GM18498 (cell line): ENCODE data around the gene LAMTOR4.
"Not testable (repeated sequence)": the region's sequence is repeated elsewhere in the genome, so short reads cannot be mapped to it uniquely, and the experiment has no call there.

Experiments
- ATAC-seq: cut with Tn5 transposase; IDR thresholded peaks from one replicate; pipeline ENCODE4 v1.9.1; 2021; ENCODE audit warnings: mild to moderate bottlenecking, moderate library complexity; ENCODE audit not compliant: unreplicated experiment

Gene LAMTOR4

DNA sequence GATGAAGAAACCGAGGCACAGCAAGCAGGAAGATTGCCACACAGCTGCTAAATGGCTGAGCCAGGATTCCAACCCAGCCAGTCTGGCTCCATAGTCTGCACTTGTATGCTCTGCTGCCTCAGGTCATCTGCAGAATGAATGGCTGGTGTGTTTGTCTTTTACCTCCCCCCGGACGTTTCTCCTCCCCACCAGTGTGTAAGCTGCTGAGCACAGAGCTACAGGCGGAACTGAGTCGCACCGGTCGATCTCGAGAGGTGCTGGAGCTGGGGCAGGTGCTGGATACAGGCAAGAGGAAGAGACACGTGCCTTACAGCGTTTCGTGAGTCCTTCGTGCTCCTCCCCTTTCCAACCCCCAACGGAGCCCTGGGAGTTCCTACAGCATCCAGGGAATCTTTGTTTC lies 26.7 kb upstream of the LAMTOR4 start:
- no peak for ATAC-seq

DNA sequence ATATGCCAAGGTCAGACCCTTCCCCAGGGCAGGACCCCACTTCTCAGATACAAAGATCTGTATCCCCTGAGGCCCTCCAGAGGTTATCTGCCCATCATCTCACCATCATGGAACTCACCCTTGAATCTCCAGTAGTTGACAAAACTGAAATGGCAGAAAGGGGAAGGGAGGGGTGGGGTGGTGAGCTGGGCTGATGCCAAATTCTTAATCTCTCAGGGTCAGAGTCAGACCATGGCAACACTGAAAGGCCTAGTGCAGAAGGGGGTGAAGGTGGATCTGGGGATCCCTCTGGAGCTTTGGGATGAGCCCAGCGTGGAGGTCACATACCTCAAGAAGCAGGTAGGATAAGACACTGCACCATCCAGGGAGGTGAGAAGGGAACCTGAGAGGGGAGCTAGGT lies 26.1 kb upstream of the LAMTOR4 start:
- no peak for ATAC-seq

DNA sequence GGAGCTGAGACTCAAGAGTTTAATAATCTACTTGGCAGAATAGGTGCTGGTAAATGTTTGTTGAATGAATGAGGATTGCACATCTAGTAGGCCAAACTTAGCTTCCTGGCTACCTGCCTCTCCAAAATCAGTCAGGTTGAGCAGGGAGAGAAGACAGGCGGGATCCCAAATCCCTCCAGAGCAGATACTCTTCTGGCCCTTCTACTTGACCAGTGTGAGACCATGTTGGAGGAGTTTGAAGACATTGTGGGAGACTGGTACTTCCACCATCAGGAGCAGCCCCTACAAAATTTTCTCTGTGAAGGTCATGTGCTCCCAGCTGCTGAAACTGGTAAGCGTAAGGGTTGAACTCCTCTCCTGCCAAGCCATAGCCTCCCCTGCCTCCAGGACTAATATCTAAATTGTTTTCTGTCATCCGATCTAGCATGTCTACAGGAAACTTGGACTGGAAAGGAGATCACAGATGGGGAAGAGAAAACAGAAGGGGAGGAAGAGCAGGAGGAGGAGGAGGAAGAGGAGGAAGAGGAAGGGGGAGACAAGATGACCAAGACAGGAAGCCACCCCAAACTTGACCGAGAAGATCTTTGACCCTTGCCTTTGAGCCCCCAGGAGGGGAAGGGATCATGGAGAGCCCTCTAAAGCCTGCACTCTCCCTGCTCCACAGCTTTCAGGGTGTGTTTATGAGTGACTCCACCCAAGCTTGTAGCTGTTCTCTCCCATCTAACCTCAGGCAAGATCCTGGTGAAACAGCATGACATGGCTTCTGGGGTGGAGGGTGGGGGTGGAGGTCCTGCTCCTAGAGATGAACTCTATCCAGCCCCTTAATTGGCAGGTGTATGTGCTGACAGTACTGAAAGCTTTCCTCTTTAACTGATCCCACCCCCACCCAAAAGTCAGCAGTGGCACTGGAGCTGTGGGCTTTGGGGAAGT lies 24.2 kb upstream of the LAMTOR4 start:
- no peak for ATAC-seq

DNA sequence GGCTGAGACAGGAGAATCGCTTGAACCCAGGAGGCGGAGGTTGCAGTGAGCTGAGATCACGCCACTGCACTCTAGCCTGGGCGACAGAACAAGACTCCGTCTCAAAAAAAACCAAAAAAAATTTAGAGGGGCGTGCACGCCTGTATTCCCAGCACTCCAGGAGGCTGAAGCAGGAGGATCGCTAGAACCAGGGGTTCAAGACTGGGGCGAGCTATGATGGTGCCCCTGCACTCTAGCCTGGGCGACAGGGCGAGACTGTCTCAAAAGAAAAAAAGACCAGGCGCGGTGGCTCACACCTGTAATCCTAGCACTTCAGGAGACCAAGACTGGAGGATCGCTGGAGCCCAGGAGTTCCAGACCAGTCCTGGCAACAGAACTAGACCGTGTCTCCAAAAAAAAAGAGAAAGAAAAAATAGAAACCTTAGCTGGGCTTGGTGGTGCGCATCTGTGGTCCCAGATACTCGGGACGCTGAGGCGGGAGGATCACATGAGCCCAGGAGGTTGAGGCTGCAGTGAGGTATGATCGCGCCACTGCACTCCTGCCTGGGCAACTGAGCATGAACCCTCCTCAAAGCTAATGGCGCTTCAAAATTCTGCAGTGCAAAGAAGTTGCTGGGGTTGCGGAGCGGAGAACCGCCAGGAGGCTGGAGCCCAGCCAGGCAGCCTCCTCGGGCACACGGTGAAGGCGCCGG lies 22.3 kb upstream of the LAMTOR4 start:
- ATAC-seq = peak; percentile 24

DNA sequence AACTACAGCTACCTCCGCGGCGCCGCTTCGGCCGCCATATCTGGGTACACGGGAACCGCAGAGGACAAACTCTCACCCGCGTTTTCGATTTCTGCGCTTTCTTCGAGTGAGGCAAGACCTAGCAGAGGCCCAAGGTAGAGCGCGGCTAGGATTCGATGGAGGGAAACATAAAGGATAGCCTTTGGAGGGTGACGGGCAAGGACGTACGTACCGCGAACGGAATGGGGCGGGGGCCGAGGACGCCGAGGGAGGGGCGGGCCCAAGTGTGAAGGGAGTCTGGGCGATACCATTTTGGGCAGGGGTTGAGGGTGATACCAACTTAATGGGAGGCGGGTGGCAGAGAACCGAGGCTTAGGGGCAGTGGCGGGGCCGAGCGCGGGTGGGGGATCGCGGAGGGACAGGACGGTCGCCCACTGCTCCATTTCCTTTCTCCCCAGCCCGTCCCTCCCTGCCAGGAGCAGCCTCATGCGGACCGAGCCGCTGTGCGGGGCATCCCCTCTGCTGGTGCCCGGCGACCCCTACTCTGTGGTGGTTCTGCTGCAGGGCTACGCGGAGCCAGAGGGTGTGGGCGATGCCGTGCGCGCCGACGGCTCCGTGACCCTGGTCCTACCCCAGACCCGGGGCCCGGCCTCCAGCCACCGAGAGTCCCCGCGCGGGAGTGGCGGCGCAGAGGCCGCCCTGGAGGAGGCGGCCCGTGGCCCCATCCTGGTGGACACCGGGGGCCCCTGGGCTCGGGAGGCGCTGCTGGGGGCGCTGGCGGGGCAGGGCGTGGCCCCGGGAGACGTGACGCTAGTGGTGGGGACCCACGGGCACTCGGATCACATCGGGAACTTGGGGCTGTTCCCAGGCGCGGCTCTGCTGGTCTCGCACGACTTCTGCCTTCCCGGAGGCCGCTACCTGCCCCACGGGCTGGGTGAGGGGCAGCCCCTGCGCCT lies 21.5 kb upstream of the LAMTOR4 start, which contains the start of gene MBLAC1:
Gene MBLAC1 (plus strand): TSS at position 37 of the 935 bp plus-strand sequence. CDS start 429 bp downstream, at position 466.
- ATAC-seq = peak; percentile 69

DNA sequence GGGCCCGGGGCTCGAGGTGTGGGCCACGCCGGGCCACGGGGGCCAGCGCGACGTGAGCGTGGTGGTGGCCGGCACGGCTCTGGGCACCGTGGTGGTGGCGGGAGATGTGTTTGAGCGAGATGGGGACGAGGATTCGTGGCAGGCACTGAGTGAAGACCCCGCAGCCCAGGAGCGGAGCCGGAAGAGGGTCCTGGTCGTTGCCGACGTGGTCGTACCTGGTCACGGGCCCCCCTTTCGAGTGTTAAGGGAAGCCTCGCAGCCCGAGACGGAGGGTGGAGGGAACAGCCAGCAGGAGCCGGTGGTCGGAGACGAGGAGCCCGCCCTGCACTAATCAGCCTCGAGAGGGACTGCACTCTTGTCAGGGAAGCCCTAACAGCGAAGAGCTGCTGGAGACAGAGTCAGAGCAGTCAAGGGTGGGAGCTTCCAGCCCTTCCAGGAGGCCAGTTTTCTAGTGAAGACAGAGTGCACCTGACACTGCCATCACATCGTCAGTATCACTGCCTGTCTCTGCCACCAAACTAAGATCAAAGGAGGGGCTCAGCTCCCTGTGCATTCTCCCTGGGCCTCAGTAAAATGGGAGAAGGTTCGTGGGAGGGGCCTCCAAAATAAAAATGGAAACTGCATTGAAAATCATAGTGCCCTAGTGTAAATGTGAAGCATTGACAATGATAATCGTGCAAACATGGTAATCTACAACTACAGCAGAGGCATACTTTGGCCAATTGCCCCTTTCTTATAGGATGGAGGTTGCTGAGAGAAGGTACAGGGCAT lies 20.7 kb upstream of the LAMTOR4 start:
- no peak for ATAC-seq

DNA sequence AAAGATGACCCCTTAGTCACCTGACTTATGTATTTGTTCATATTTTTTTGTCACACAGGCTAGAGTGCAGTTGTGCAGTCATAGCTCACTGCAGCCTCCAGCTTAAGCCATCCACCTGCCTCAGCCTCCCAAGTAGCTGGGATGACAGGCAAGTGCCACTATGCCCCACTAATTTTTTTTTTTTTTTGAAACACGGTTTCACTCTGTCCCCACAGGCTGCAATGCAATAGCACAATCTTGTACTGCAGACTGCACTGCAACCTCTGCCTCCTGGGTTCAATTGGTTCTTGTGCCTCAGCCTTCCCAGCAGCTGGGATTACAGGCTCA lies 20.1 kb upstream of the LAMTOR4 start:
- no peak for ATAC-seq

DNA sequence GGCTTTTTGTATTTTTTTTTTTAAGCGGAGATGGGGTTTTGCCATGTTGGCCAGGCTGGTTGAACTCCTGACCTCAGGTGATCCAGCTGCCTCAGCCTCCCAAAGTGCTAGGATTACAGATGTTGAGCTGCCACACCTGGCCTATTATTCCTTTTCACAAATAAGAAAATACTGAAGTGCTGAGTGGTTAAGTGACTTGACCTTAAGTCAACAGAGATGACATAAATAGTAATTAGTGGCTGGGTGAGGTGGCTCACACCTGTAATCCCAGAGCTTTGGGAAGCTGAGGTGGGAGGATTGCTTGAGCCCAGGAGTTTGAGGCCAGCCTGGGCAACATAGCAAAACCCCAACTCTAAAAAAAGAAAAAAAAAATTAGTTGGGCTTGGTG lies 18.5 kb upstream of the LAMTOR4 start:
- not testable (repeated sequence) for ATAC-seq

DNA sequence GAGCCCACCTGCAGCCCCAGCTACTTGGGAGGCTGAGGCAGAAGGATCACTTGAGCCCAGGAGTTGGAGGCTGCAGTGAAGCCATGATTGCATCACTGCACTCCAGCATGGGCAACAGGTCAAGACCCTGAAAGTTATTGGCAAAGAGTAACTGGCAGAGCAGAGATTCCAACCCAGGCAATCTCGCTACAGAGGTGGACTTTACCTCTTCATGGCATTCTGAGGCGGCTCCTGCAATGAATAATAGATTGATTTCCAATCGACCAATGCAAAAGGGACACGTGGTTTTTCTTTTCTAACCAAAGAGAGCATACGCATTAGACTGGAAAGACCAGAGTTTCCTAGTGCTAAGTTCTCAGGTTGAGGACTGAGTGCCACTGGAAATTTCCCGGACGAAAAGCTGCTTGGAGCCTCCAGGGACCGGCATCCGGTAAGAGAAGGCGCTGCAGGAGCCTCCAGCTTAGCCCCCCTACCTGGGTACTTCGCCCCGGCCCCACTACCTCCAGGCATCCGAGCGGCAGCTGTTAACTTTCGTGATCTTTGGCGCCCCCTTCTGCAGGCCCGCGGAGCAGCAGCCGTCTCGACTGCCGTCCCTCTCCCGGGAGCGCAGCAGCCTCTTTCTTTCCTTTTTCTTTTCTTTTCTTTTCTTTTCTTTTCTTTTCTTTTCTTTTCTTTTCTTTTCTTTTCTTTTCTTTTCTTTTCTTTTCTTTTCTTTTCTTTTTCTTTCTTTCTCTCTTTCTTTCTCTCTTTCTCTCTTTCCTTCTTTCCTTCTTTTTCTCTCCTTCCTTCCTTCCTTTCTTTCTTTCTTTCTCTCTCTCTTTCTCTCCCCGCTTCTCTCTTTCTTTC lies 17.9 kb upstream of the LAMTOR4 start:
- ATAC-seq = no peak

DNA sequence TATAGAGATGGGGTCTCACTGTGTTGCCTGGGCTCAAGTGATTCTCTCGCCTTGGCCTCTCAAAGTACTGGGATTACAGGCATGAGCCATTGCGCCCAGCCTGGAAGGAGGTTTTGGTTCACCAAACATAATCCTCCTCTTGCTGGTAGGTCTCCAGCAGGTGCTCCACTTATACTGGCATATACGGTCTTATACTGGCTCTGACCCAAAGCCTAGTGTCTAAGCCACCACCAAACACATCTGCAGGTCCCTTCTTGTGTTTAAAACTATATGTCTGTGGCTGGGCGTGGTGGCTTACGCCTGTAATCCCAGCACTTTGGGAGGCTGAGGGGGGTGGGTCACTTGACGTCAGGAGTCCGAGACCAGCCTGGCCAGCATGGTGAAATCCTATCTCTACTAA lies 16.6 kb upstream of the LAMTOR4 start:
- no peak for ATAC-seq

DNA sequence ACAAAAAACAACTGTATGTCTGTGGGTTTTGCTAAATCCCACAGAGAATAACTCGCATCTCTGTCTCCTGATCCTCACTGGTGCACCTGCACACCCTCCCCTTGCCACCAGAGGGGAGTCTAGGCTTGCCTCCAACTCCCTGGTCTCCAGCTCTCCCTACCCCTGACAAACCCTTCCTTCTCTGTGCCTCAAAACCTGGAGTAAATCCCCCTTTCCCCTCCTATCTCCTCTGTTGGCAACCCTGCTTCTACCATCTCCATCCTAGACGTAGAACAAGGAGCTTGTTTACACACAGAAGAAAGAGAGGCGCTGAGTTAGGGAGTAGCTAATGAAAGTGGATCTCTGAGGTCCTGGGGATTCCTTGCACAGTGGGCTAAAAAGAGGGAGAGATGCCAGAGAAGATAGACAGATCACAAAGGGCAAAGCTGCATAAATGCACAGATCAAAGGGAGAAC lies 16.0 kb upstream of the LAMTOR4 start:
- peak; percentile 69 for ATAC-seq

DNA sequence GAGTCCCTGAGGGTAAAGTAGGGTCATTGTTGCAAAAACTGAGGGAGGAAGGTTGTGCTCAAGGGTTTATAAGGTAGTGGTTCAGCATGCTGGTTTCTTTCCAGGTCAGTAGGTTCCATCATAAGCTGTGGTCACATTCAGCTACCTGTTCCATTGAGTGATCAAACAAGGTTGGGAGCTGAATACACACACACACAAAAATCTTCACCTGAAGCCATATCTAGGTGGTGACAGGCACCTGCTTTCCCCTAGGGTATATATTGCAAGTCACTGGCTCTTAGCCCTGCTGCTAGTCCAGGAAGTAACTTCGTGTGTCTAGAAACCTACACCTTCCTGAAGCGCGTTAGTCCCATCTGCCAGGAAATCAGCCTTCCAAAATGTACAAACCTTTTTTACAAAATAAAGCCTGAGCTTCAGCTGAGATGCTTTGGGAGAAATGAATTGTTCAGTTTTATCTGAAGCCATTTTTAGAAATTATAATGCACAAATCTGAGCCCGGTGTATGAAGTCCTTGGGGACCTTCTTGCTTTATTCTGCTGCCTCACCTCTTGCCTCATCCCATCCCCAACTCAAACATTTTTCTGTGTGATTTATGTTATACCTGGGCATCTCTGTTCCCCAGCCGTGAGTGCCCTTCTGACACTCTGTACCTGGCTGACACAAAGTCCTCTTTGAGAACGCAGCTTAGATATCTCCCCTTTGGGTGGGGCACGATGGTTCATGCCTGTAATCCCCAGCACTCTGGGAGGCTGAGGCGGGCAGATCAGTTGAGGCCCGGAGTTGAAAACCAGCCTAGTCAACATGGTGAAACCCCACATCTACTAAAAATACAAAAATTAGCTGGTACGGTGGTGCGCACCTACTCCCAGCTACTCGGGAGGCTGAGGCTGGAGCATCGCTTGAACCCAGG lies 10.6 kb upstream of the LAMTOR4 start:
- ATAC-seq = no peak

DNA sequence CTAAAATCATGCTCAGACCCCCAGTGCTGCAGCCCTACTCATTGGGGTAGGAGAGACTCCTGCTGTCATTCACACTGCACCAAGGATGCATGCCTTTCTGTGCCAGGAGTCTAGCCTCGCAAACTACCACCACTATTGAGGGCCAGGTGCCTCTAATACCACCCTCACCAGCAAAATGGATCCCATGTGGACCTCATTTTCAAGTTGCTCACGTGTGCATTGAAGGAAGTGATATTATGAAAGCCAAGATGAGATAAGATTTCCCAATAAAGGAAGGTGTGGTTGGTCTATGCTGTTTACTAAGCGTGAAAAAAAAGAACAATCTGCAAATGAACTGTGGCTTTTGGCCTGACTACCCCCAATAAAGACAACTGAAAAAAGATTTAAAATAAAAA lies 7.2 kb upstream of the LAMTOR4 start:
- no peak for ATAC-seq

DNA sequence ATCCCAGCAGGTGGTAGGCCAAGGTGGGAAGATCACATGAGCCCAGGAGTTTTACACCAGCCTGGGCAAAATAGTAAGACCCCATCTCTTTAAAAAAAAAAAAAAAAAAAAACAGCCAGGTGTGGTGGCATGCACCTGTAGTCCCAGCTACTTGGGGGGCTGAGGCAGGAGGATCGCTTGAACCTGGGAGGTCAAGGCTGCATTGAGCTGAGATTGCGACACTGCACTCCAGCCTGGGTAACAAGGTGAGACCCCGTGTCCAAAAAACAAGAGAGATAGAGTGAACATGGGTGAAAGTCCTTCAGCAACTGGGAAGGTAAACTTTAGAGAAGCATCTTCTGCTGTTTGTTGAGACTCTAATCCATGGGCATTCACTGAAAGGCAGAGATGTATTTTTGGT lies 6.3 kb upstream of the LAMTOR4 start:
- no peak for ATAC-seq

DNA sequence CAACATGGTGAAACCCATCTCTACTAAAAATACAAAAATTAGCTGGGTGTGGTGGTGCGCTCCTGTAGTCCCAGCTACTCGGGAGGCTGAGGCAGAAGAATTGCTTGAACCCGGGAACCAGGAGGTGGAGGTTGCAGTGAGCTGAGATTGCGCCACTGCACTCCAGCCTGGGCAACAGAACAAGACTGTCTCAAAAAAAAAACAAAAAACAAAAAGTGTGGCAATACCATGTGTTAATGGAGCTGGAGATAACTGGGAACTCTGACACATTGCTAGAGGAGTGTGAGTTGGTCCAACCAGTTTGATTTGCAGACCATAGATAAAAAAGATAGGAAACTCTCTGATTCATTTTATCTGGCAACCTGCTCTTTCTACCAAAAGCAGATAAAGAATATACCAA lies 2.4 kb upstream of the LAMTOR4 start:
- ATAC-seq = not testable (repeated sequence)

DNA sequence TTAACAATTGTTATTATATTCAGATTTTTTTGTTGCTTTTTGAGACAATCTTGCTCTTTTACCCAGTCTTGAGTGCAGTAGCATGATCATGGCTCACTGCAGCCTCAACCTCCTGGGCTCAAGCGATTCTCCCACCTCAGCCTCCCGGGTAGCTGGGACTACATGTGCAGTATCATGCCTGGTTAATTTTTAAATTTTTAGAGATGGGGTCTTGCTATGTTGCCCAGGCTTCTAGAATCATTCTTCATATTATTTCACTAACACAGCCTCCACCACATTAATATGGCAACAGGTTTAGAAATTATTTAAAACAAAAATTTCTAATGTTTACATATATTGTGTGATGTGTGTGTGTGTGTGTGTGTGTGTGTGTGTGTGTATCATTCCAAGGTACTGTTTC lies 1.4 kb upstream of the LAMTOR4 start:
- no peak for ATAC-seq

DNA sequence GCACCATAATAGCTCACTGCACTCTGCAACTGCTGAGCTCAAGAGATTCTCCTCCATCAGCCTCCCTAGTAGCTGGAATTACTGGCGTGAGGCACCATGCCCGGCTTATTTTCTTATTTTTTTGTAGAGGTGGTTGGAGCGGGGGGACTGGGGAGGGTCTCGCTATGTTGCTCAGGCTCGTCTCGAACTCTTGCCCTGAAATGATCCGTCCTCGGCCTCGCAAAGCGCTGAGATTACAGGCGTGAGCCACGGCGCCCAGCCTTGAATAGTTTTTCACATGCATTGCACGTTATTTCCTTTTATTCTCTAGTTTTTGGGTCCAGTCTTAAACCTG lies 526 bp upstream of the LAMTOR4 start:
- ATAC-seq = no peak

DNA sequence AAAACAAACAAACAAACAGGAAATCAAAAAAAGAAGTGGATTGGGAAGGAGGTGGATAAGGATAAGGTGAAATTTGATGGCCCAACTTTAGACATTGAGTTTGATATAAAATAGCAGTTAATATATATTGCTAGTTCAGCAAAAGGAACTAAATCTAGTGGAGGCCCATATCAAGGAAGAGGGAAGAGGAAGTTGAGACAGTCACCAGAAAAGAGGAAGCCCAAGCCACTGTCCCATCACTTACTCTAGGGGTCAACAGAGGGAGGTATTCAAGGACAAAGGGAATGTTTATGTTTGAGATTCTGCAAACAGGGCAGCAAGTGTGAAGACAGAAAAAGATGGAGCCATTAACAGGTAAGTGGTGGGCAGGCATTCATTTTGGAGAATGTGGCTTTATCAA lies 3.7 kb downstream of the LAMTOR4 start:
- no peak for ATAC-seq
